H1 (cell line): ENCODE results near the gene CD79A. TPM values are rescaled to one million over a fixed set of nuclear protein-coding genes. Genes with fewer than 3 reads are reported as not detected.

ENCODE experiments used
- EZH2 ChIP-seq: fragments of 200-600 bp; sonication (generic); IDR thresholded peaks from 2 replicates; pipeline ENCODE4 v1.7.1; 2012; ENCODE audit warnings: low read depth, mild to moderate bottlenecking, moderate library complexity, low read length, inconsistent platforms; ENCODE audit not compliant: severe bottlenecking
- polyA plus RNA-seq, 7 experiments: library from polyadenylated mRNA; depleted of rRNA in 3 of 7; stranded (reverse) in 5 of 7; unstranded in 2 of 7; fragments of >200 nt in 5 of 7; fragments of 200-250 nt in 2 of 7; gene quantifications; 1 replicate in 5 of 7; 2 replicates in 1 of 7; 4 replicates in 1 of 7; pipeline versions ENCODE4 v1.2.1 to v1.2.3, GENCODE V29; 2011 to 2013; ENCODE audit warnings: missing spikeins in 2 of 7, mixed read lengths in 2 of 7
- total RNA-seq: library from RNA; stranded (reverse); fragmentation: NEBNext Ultra II Directional; extraction: Animal tissue kit (Norgen Biotek cat#: 25700); gene quantifications from 2 replicates; pipeline ENCODE4 v1.2.1, GENCODE V29; 2021
- TF ChIP-seq, protein P1 (sequence below): fragments of 300-600 bp; sonication (generic); IDR thresholded peaks from 2 replicates; pipeline ENCODE4 v1.7.1; 2012; ENCODE audit warnings: low read length, moderate library complexity, mild to moderate bottlenecking, inconsistent platforms; ENCODE audit not compliant: insufficient replicate concordance

Gene CD79A
- total and polyA plus RNA-seq, 2 of the 8 experiments (the other 6 are each of a cell fraction or from before 2014, with no cell fraction given) = 0.54 to 0.77 TPM

DNA sequence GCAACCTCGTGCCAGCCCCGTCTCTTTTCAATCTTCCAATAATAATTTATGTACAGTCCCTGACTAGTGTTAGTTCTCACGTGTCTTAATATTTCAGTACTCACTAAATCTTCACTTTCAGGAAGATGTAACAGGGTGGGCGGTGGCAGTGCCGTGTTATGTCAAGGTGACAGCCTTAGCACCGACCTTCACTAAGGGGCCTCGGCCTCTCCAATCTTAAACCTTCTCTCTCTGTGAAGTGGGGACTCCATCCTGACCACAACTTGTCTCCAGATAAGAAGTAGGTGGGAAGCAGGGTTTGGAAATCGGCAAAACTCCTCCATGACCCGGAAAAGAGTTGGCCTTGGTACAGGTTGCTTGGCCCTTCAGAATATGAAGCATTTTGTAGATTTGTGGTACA lies 15.2 kb upstream of the CD79A start (continued):
- TF ChIP-seq EZH2 = no peak
- TF ChIP-seq, protein P1, sequence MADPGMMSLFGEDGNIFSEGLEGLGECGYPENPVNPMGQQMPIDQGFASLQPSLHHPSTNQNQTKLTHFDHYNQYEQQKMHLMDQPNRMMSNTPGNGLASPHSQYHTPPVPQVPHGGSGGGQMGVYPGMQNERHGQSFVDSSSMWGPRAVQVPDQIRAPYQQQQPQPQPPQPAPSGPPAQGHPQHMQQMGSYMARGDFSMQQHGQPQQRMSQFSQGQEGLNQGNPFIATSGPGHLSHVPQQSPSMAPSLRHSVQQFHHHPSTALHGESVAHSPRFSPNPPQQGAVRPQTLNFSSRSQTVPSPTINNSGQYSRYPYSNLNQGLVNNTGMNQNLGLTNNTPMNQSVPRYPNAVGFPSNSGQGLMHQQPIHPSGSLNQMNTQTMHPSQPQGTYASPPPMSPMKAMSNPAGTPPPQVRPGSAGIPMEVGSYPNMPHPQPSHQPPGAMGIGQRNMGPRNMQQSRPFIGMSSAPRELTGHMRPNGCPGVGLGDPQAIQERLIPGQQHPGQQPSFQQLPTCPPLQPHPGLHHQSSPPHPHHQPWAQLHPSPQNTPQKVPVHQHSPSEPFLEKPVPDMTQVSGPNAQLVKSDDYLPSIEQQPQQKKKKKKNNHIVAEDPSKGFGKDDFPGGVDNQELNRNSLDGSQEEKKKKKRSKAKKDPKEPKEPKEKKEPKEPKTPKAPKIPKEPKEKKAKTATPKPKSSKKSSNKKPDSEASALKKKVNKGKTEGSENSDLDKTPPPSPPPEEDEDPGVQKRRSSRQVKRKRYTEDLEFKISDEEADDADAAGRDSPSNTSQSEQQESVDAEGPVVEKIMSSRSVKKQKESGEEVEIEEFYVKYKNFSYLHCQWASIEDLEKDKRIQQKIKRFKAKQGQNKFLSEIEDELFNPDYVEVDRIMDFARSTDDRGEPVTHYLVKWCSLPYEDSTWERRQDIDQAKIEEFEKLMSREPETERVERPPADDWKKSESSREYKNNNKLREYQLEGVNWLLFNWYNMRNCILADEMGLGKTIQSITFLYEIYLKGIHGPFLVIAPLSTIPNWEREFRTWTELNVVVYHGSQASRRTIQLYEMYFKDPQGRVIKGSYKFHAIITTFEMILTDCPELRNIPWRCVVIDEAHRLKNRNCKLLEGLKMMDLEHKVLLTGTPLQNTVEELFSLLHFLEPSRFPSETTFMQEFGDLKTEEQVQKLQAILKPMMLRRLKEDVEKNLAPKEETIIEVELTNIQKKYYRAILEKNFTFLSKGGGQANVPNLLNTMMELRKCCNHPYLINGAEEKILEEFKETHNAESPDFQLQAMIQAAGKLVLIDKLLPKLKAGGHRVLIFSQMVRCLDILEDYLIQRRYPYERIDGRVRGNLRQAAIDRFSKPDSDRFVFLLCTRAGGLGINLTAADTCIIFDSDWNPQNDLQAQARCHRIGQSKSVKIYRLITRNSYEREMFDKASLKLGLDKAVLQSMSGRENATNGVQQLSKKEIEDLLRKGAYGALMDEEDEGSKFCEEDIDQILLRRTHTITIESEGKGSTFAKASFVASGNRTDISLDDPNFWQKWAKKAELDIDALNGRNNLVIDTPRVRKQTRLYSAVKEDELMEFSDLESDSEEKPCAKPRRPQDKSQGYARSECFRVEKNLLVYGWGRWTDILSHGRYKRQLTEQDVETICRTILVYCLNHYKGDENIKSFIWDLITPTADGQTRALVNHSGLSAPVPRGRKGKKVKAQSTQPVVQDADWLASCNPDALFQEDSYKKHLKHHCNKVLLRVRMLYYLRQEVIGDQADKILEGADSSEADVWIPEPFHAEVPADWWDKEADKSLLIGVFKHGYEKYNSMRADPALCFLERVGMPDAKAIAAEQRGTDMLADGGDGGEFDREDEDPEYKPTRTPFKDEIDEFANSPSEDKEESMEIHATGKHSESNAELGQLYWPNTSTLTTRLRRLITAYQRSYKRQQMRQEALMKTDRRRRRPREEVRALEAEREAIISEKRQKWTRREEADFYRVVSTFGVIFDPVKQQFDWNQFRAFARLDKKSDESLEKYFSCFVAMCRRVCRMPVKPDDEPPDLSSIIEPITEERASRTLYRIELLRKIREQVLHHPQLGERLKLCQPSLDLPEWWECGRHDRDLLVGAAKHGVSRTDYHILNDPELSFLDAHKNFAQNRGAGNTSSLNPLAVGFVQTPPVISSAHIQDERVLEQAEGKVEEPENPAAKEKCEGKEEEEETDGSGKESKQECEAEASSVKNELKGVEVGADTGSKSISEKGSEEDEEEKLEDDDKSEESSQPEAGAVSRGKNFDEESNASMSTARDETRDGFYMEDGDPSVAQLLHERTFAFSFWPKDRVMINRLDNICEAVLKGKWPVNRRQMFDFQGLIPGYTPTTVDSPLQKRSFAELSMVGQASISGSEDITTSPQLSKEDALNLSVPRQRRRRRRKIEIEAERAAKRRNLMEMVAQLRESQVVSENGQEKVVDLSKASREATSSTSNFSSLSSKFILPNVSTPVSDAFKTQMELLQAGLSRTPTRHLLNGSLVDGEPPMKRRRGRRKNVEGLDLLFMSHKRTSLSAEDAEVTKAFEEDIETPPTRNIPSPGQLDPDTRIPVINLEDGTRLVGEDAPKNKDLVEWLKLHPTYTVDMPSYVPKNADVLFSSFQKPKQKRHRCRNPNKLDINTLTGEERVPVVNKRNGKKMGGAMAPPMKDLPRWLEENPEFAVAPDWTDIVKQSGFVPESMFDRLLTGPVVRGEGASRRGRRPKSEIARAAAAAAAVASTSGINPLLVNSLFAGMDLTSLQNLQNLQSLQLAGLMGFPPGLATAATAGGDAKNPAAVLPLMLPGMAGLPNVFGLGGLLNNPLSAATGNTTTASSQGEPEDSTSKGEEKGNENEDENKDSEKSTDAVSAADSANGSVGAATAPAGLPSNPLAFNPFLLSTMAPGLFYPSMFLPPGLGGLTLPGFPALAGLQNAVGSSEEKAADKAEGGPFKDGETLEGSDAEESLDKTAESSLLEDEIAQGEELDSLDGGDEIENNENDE = no peak
- TF ChIP-seq, all 59 proteins: peak for 0
